K562 (cell line): Measurements from ENCODE around the gene OR52M1. TPM values are rescaled to one million over a fixed set of nuclear protein-coding genes. Genes with fewer than 3 reads are reported as not detected.

Experiments
- ATAC-seq: fragments of 200-7000 bp; cut with Tn5 transposase; 3 replicates; pipeline ENCODE4 v1.9.1; 2020; ENCODE audit warnings: moderate library complexity
- BruUV-seq: library from RNA; stranded (reverse); fragments of 400-500 nt; replicated peaks from 2 replicates; lab custom pipeline; 2021; lab: Mats Ljungman, UMichigan
- CTCF ChIA-PET: fragments of 300-600 bp; formaldehyde crosslinking; extraction: SDS; loops from one replicate; lab custom pipeline; 2021; ENCODE audit warnings: low intra/inter-chr PET ratio; lab: Yijun Ruan, JAX
- POLR2A ChIA-PET: fragments of 300-600, 350-650 bp; sonication (Branson Sonifier 250); formaldehyde crosslinking; extraction: SDS; loops from one replicate; lab custom pipeline; 2021; ENCODE audit warnings: antibody characterized with exemption, inconsistent platforms; lab: Yijun Ruan, JAX
- DNase-seq, 4 experiments: peaks; one replicate each; pipeline versions ENCODE4 v3.0.0 to v3.0.0-alpha.2; 2011 to 2018; ENCODE audit warnings: low spot score in 3 of 4, mixed read lengths in 3 of 4; ENCODE audit errors: extremely low read depth in 1 of 4
- FAIRE-seq: peaks from 2 replicates; lab custom pipeline; 2011; peaks lifted over from hg19 to GRCh38; lab: Jason Lieb, UNC
- H2AFZ ChIP-seq: 2 replicates; pipeline ENCODE4 v1.6.0; 2011; ENCODE audit warnings: low read depth, low read length, control low read depth, inconsistent platforms
- H3K27ac ChIP-seq: fragments of 200-600 bp; 3 replicates; pipeline ENCODE4 v1.8.0; 2011; ENCODE audit warnings: low read depth, mild to moderate bottlenecking, control low read depth, inconsistent platforms, low read length, moderate library complexity, mixed read lengths; ENCODE audit errors: extremely low read depth
- H3K27me3 ChIP-seq, 2 experiments: fragments of 300-600 bp in 1 of 2; 2 replicates in 1 of 2; 3 replicates in 1 of 2; pipeline versions ENCODE4 v1.6.0 to v1.8.0; 2011; ENCODE audit warnings: inconsistent platforms in 2 of 2, low read length in 2 of 2, mild to moderate bottlenecking in 1 of 2, mixed read lengths in 1 of 2, moderate library complexity in 1 of 2; ENCODE audit not compliant: control insufficient read depth in 2 of 2, insufficient read depth in 2 of 2
- H3K36me3 ChIP-seq: fragments of 300-600 bp; 3 replicates; pipeline ENCODE4 v1.8.0; 2011; ENCODE audit warnings: mild to moderate bottlenecking, low read length, inconsistent platforms; ENCODE audit not compliant: control insufficient read depth, insufficient read depth
- H3K4me1 ChIP-seq, 2 experiments: fragments of 200-600 bp in 1 of 2; replicated peaks in 1 of 2; 2 replicates in 1 of 2; 3 replicates in 1 of 2; pipeline versions ENCODE4 v1.5.1 to v1.8.0; 2011; ENCODE audit warnings: inconsistent platforms in 2 of 2, low read length in 2 of 2, mild to moderate bottlenecking in 1 of 2, mixed read lengths in 1 of 2, moderate library complexity in 1 of 2; ENCODE audit not compliant: control insufficient read depth in 2 of 2, insufficient read depth in 2 of 2
- H3K4me2 ChIP-seq: 2 replicates; pipeline ENCODE4 v1.6.1; 2011; ENCODE audit warnings: low read length, control low read depth, inconsistent platforms, mixed read lengths; ENCODE audit not compliant: insufficient read depth
- H3K4me3 ChIP-seq: fragments of 200-600 bp; sonication (generic), shearing (Covaris generic); 2 replicates; pipeline ENCODE4 v1.5.1; 2016; ENCODE audit warnings: control low read depth, inconsistent platforms
- H3K79me2 ChIP-seq: fragments of 200-600 bp; 3 replicates; pipeline ENCODE4 v1.8.0; 2011; ENCODE audit warnings: low read length, inconsistent platforms; ENCODE audit not compliant: control insufficient read depth, insufficient read depth
- H3K9ac ChIP-seq, 2 experiments: 2 replicates each; pipeline versions ENCODE4 v1.6.0 to v1.6.1; 2011; ENCODE audit warnings: low read depth in 2 of 2, low read length in 2 of 2, control low read depth in 1 of 2, inconsistent platforms in 1 of 2, mild to moderate bottlenecking in 1 of 2, mixed read lengths in 1 of 2; ENCODE audit not compliant: insufficient read depth in 1 of 2
- H3K9me1 ChIP-seq: one replicate; pipeline ENCODE4 v1.6.0; 2011; ENCODE audit warnings: inconsistent platforms, mild to moderate bottlenecking, low read length, moderate library complexity; ENCODE audit not compliant: control insufficient read depth, insufficient read depth
- H3K9me3 ChIP-seq: replicated peaks from 2 replicates; pipeline ENCODE4 v1.5.1; 2011; ENCODE audit warnings: low read depth, low read length, inconsistent platforms; ENCODE audit not compliant: control insufficient read depth, insufficient read depth
- H4K20me1 ChIP-seq: replicated peaks from 2 replicates; pipeline ENCODE4 v1.6.1; 2011; ENCODE audit warnings: low read length, inconsistent platforms, mixed read lengths; ENCODE audit not compliant: control insufficient read depth, insufficient read depth
- ETV1 ChIP-seq: fragments of 450-650 bp; conservative IDR thresholded peaks from 2 replicates; pipeline ENCODE4 v1.6.1; 2016; ENCODE audit warnings: missing genetic modification characterization, control low read depth, low read depth, missing compliant biosample characterization
- EWSR1 ChIP-seq: fragments of 450-650 bp; IDR thresholded peaks from 2 replicates; pipeline ENCODE4 v1.6.1; 2018; ENCODE audit warnings: borderline replicate concordance, mild to moderate bottlenecking, low read depth, moderate library complexity; ENCODE audit not compliant: partially characterized antibody
- HDAC3 ChIP-seq: fragments of 450-650 bp; IDR thresholded peaks from 2 replicates; pipeline ENCODE4 v1.6.1; 2018; ENCODE audit warnings: borderline replicate concordance, mild to moderate bottlenecking, moderate library complexity; ENCODE audit not compliant: partially characterized antibody
- IFI16 ChIP-seq: fragments of 250-450 bp; sonication (Bioruptor Pico); IDR thresholded peaks from 2 replicates; pipeline ENCODE4 v2.1.2; 2022; ENCODE audit warnings: mild to moderate bottlenecking, inconsistent platforms
- MITF ChIP-seq: IDR thresholded peaks from 2 replicates; pipeline ENCODE4 v1.6.1; 2014; ENCODE audit warnings: antibody characterized with exemption
- NR1H2 ChIP-seq: sonication (generic); formaldehyde crosslinking; IDR thresholded peaks from 2 replicates; pipeline ENCODE4 v1.4.0; 2020; ENCODE audit warnings: mild to moderate bottlenecking, missing genetic modification reagents
- PYGO2 ChIP-seq: fragments of 450-650 bp; IDR thresholded peaks from 2 replicates; pipeline ENCODE4 v1.6.1; 2016; ENCODE audit warnings: mild to moderate bottlenecking, missing genetic modification characterization, moderate library complexity, missing compliant biosample characterization
- ZNF311 ChIP-seq: fragments of 250-450 bp; sonication (Bioruptor Pico); IDR thresholded peaks from 2 replicates; pipeline ENCODE4 v1.4.0; 2020; ENCODE audit warnings: mild to moderate bottlenecking, moderate library complexity
- in situ Hi-C: fragments of 300-500 bp; cut with MboI; formaldehyde crosslinking; loops from 4 replicates; pipeline ENCODE4 v1.15.0; 2018; ENCODE audit warnings: inconsistent platforms, mixed read lengths
- intact Hi-C: fragments of 100-400 bp; cut with micrococcal nuclease; formaldehyde crosslinking; loops from 2 replicates; pipeline ENCODE4 v1.14.2; 2022
- polyA plus RNA-seq, 8 experiments: library from polyadenylated mRNA; depleted of rRNA in 4 of 8; stranded (reverse) in 5 of 8; unstranded in 3 of 8; fragments of >200 nt; fragmentation: Nextera tagmentation in 2 of 8; fragmentation: Illumina TruSeq in 1 of 8; extraction: Ambion mirVana in 2 of 8; extraction: Trizol in 1 of 8; gene quantifications; 2 replicates each; pipeline versions ENCODE4 v1.2.1 to v1.2.3, GENCODE V29; 2011 to 2014; ENCODE audit warnings: inconsistent platforms in 1 of 8, missing spikeins in 1 of 8
- total RNA-seq, 7 experiments: library from RNA; depleted of rRNA in 6 of 7; stranded (reverse); fragments of >200 nt in 6 of 7; fragmentation: Illumina TruSeq in 2 of 7; extraction: Trizol in 2 of 7; gene quantifications; 2 replicates each; pipeline versions ENCODE4 v1.2.1 to v1.2.3, GENCODE V29; 2011 to 2021; ENCODE audit warnings: low replicate concordance in 1 of 7

The OR52M1 gene
- total and polyA plus RNA-seq, 9 of the 15 experiments (the other 6 are each of a cell fraction or from before 2014, with no cell fraction given) = not detected

DNA sequence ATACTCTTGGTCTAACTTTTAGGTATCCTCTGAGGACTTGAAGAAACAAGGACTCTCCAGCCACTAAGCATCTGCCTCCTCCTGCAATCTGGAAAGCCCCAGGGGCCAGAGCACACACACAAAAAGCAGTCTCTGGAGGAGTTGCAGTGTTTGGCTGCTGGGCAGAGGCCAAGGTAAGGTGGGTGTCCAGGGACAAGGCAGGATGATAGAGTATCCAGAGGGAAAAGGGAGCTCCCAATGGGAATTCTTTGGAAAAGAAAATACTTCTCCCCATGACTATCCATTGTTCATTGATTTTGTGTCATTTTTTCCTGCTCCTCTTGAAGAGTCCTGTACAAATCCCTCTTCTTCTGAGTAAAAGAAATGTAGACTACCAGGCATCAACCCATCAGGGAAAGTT, 36.5 kb downstream of the OR52M1 start, which contains the start of gene OR52I2:
OR52I2 (plus strand) TSS at position 301 of the 400 bp plus-strand sequence.
- Histone ChIP-seq H3K4me1 (no peaks in the 10 kb centered on the region), H3K27ac (no peak within 1 kb of the TSS), H3K9me1 (no peaks in the 10 kb centered on the region), H3K9ac (no peak within 1 kb of the TSS), H2AFZ (no peak within 1 kb of the TSS), H3K27me3 (peaks cover 5 to 11% of the 10 kb centered on the region in 2 experiments), H3K79me2 (no peaks in the 10 kb centered on the region), H3K4me3 (no peak within 1 kb of the TSS), H3K4me2 (no peak within 1 kb of the TSS)
- TF ChIP-seq HDAC3 (no peak), ZNF311 (CRISPR knock-in tag) (no peak), IFI16 (CRISPR knock-in tag) (no peak), EWSR1 (no peak), ETV1 (tag) (no peak), MITF (no peak), NR1H2 (CRISPR knock-in tag) (no peak), PYGO2 (tag) (no peak)
- TF ChIP-seq, all 486 proteins: peak for 0
- no TSS peak for BruUV-seq
- Histone ChIP-seq H3K36me3 (no peaks in the 10 kb centered on the region), H4K20me1 (no peaks in the 10 kb centered on the region), H3K9me3 (no peaks in the 10 kb centered on the region)
- ChIA-PET POLR2A (no interaction called here), CTCF (no interaction called here)
- ATAC-seq = no peak
- FAIRE-seq = no peak
- no peak for DNase-seq
- in situ Hi-C loops = no loop called here
- intact Hi-C loops = no loop called here
